NOMO-1 treated with DMSO at 0.1 percent for 48 hours (cell line): ENCODE measurements around the gene NFATC1.

Experiments
- DNase-seq: peaks from one replicate; lab custom pipeline; 2025; ENCODE audit not compliant: unreplicated experiment; lab: John Stamatoyannopoulos, UW

NFATC1 gene

GRCh38 chr18:79548986-79549637 lies 153.4 kb downstream of the NFATC1 start:
- DNase-seq = no peak

DNA sequence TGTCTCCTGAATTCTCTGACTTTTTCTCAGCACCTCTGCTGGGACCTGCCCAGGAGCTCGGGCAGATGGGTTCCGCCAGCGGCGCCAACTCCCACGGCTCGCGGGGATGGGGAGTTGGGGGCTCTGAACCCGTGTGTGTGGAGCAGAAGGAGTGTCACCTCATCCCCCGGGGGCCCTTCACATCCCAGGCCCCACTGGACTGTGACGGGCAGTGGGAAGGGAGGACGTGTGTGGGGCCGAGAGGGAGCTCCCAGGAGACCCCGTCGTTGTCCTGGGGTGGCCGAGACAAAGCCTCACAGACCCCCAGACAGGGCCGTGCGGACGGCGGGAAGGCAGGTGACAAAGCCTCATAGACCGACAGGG lies 153.9 kb downstream of the NFATC1 start:
- no peak for DNase-seq

DNA sequence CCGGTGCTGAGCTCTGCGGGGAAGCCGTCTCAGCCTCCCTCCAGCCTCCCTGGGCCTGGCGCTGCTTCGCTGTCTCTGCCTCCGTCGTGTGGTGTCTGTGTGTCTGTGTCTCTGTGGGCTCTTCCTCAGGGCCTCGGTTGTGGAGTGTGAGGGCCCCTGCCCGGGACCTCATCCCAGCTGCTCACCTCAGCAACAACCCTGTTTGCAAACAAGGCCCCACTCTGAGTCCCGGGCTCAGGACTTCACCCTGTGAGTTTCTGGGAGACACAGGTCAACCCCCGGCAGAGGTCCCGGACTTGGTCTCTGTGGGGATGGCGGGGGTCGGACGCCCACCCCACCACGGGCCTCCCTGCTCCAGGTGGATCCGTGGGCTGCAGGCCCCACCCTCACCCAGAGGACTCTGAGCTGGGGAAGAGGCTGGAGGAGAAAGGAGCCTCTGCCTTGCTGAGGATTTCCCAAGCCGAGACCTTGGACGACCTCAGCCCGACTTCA lies 156.5 kb downstream of the NFATC1 start:
- no peak for DNase-seq

- DNase-seq = no peak
Observed at GRCh38 chr18:79552696-79553095, 157.0 kb downstream of the NFATC1 start.

DNA sequence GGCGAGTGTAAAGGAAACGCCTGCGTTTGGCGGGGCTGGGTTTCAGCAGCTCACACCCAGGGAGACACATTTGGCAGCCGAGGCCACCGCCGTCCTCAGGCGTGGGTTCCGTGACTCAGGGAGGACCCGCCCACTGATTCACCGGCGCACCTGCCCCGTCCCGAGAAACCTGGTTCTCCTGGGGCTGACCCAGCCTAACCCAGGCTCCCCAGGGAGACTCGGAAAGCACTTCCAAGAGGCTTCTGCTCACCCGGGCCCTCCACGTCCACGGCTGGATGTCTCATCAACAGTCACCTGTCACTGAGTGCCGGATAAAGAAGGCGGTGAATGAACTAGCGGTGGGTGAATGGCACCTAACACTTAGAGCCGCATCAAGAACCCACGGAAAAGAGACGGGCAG lies 157.4 kb downstream of the NFATC1 start:
- no peak for DNase-seq

DNA sequence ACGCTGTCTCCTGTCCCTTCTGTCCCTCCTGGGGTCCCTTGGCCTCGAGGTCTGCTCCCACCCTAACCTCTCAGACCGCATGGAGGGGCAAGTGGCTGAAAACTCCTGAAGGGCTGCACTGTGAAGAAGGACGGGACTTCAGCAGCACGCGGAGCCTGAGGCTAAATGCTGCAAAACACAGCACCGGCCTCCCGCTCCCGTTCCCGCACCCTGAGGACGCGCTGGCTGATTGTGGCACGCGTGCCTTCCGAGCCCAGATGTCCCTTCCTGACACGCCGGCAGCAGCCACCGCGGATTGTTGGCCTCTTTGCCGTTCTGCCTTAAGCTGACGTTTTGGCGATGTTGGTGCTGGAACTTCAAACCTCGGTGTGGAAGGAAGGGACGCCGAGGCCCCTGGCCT lies 158.0 kb downstream of the NFATC1 start:
- DNase-seq = no peak

DNA sequence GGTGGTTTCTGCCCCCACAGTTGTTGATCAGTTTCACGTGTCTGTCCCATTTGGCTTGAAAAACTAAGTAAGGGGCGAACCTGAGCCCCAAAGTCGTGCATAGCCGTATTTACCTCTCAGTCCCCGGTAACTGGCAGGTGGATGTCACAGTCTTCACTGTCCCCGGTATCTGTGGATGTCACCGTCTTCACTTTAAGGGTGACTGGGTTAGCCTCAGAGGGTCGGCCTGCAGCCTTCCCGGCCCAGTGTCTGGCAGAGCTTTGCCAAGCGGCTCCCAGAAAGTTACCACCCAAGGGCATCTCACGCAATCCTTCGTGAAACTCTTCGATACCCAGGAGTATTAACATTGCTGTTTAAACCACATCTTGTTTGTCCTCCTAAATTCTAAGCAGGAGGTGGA lies 158.6 kb downstream of the NFATC1 start:
- DNase-seq = no peak

GRCh38 chr18:79554945-79555645 lies 159.4 kb downstream of the NFATC1 start:
- DNase-seq = no peak

GRCh38 chr18:79555885-79556284 lies 160.2 kb downstream of the NFATC1 start:
- DNase-seq = no peak

GRCh38 chr18:79556829-79557585 lies 161.3 kb downstream of the NFATC1 start:
- DNase-seq = no peak

DNA sequence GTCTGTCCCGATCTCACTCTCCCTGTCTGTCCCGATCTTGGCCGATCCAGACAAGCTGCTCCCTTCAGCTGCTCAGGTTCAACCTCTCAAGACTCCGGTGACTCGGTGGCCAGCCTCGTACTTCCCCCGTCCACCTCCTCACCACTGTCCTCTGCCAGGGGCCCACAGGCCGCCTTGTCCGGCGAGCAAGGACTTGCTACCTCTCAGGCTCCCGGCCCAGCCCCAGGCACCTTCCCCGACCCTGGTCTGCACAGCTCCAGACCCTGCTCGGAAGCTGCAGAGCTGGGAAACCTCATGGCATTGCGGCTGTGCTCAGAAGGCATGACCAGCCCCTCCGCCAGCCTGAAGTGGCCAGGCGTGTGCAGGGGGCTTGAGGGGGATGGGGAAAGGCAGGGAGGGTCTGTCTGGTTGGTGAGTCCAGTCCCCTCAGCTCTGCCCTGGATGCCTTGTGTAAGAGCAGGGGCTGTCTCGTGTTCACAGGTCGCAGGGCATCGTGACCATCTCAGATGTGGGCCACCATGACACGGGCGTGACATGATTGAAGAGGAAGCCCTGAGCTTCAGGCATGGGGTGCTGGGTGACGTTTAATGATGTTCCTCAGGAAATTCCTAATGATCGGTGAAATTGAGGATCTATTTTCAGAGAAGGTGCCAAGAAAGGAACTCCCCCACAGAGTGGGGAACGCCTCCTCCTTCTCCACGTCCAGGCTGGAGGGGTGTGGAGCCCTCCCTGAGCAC lies 162.6 kb downstream of the NFATC1 start:
- no peak for DNase-seq

DNA sequence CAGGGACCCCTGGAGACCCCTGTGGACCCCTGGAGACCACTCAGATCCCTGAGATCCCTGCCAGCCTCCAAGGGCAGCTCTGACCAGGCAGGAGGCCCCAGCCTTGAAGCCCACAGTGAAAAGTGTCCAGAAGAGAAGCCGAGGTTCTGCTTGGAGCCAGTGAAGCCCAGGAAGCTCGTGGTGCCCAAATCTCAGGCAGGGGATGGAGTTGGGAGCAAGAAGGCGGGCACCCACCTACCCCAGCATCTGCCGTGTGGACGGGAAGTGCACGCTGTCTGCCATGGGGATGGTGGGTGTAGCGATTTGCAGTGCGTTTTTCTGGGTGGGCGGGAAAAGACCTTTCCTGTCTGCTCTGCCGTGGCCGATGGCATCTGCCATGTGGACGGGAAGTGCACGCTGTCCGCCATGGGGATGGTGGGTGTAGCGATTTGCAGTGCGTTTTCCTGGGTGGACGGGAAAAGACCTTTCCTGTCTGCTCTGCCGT lies 163.2 kb downstream of the NFATC1 start:
- no peak for DNase-seq

DNA sequence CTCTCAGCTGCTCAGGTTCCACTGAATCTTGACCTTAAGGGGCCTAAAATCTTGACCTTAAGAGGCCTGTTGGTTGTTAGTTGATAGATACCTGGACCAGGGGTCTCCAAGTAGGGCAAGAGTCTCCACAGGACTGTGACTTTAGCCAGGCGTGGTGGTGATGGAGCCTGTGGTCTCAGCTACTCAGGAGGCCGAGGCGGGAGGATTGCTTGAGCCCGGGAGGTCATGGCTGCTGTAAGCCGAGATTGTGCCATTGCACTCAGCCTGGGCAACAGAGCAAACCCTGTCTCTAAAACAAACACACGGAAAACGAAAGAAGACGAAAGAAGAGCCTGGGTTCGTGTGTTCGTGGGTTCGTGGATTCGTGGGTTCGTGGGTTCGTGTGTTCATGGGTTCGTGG lies 163.7 kb downstream of the NFATC1 start:
- no peak for DNase-seq

DNA sequence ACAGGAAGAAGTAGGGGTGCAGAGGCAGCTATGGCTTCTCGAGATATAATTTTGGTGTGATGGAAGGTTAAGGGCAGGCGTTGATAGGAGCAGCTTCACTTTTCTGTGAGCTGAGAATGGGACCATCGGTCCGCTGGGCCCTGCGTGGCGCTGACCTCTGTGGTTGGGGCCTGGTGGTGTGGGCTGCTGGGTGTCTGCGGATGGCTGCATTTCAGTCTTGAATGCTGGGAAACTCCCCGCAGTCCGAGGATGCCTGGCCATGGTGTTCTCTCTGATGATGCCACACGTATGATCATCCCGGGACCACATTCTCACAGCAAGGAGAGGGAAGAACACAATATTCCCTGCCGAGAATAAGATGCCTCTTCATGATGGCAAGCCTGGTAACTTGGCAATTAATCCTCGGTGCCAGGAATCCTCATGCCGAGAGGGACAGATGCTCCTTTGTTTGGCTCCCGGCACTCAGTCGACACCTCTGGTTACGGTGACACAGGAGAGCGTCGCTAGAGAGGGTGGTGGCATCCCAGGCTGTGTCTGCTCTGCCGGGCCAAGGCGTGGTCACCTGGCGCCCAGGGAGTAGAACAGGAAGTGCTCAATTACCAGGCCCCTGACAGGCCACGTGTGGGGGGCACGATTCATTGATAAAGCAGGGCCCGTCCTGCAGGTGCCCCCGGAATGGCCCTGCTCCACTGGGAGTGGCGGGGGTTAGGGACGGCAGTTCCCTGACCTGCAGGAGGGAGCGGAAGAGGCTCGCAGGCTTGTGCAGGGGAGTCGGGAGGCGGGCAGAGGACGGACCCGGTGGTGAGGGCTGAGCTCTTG lies 164.5 kb downstream of the NFATC1 start:
- no peak for DNase-seq

DNA sequence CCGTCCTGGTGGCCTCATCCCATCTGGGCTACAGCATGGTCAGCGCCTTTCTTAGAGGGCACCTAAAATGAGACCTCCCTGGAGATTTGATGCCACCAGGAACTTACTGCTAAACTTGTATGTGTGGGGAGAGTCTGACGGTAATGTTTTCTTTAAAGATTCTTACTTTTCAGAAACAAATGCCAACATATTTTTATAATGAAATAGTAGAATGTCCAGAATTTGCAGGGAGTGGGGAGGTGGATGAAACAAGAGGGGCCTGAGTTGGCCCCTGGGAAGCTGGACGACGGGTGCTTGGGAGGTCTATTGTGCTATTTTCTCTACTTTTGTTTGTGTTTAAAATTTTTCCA lies 165.1 kb downstream of the NFATC1 start:
- no peak for DNase-seq

DNA sequence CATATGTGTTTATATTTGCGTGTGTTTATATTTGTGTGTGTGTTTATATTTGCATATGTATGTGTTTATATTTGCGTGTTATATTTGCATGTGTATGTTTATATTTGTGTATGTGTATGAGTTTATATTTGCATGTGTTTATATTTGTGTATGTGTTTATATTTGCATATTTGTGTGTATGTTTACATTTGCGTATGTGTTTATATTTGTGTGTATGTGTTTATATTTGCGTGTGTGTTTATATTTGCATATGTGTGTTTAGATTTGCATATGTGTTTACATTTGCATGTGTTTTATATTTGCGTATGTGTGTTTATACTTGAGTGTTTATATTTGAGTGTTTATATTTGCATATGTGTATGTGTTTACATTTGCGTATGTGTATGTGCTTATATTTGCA lies 168.2 kb downstream of the NFATC1 start:
- DNase-seq = no peak

- no peak for DNase-seq
Observed at GRCh38 chr18:79564441-79564840, 168.7 kb downstream of the NFATC1 start.

- peak; percentile 89 for DNase-seq
Observed at GRCh38 chr18:79566771-79567431, 171.2 kb downstream of the NFATC1 start.

DNA sequence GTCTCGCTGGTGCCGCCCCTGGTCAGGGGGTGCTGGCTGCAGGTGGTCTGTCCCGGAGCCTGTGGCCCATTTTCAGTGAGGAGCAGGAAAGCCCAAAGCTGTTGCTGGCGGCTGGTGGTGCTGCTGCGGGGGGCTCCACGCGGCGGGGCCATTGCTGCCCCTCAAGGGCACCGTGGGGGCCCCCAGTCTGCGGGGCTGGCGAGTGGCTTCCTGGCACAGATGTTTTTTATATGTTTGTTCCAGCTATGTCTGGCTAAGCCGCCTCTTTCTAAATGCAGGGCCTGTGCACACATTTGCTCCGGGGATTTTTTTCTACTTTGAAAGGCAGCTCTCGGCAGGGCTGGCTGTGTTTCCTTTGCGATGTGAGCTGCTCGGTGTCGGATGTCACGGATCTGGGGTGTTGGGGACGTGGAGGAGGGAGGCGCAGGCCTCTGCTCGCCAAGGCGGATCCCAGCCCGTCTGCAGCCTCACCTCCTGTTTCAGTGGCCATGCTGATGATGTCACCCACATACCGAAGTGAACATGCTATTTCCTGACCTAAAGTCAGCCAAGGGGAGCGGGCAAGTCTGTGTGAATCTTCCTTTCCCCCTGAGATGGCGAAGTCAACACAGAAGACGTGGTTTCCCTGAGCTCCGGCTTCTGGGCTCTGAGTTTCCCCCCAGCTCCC lies 171.9 kb downstream of the NFATC1 start:
- no peak for DNase-seq
